Mesodermal cell (in vitro differentiated cells): ENCODE data around the gene HAT1.

Experiments
- H3K27ac ChIP-seq: 2 replicates; pipeline ENCODE4 v1.7.0; 2013; ENCODE audit warnings: mild to moderate bottlenecking, low read depth, low read length, moderate library complexity; ENCODE audit not compliant: severe bottlenecking
- H3K36me3 ChIP-seq: 2 replicates; pipeline ENCODE4 v1.7.1; 2013; ENCODE audit warnings: mild to moderate bottlenecking, low read length, moderate library complexity; ENCODE audit not compliant: control insufficient read depth, insufficient read depth
- H3K4me1 ChIP-seq: one replicate; pipeline ENCODE4 v1.7.1; 2013; ENCODE audit warnings: mild to moderate bottlenecking, low read length; ENCODE audit not compliant: insufficient read depth, control insufficient read depth, poor library complexity, severe bottlenecking
- H3K4me3 ChIP-seq: 2 replicates; pipeline ENCODE4 v1.7.0; 2013; ENCODE audit warnings: low read length, control low read depth, mild to moderate bottlenecking; ENCODE audit not compliant: insufficient read depth, poor library complexity, severe bottlenecking; ENCODE audit errors: extremely low read depth
- H3K9me3 ChIP-seq: 2 replicates; pipeline ENCODE4 v1.7.1; 2013; ENCODE audit warnings: mild to moderate bottlenecking, low read length, moderate library complexity; ENCODE audit not compliant: control insufficient read depth
- WGBS, 2 experiments: methylation state at CpG; one replicate each; pipeline ENCODE4 v1.1.5; 2013; ENCODE audit warnings: missing lambda C conversion rate in 2 of 2; ENCODE audit not compliant: insufficient coverage in 2 of 2; 5-methylcytosine and 5-hydroxymethylcytosine counted together

The HAT1 gene

DNA sequence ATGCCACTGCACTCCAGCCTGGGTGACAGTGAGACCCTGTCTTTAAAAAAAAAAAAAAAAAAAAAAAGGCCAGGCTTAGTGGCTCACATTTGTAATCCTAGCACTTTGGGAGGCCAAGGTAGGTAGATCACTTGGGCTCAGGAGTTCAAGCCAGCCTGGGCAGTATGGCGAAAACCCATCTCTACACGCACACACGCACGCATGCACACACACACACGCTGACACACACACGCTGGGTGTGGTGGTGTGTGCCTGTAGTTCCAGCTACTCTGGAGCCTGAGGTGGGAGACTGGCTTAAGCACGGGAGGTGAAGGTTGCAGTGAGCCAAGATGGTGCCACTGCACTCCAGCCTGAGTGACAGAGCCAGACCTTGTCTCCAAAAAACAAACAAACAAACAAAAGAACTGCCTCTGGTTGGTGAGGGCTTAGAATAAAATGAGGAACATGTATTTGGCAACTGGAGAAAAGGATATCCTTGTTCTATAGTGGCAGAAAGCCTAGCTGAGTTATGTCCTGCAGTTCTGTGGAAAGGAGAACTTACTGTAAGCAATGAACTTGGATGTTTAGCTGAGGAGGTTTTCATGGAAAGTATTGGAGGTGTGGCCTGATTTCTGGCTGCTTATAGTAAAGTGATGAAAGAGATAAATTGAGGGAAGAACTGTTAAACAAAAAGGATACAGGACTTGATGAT, 34.0 kb downstream of the HAT1 start:
- Histone ChIP-seq H3K4me3 (no peak overlapping the region), H3K36me3 (peaks cover 18% of the 10 kb centered on the region), H3K4me1 (peaks cover 7% of the 10 kb centered on the region), H3K27ac (peak overlapping the region; percentile 23), H3K9me3 (no peaks in the 10 kb centered on the region)
- WGBS, 2 experiments = 92 to 97% methylated on average over 4 to 5 of the region's 7 CpGs

- H3K36me3 ChIP-seq = peaks cover 18% of the 10 kb centered on the region
- H3K27ac ChIP-seq = peak overlapping the region; percentile 23
- WGBS, 2 experiments = 89 to 100% methylated on average over 2 of the region's 2 CpGs
- H3K4me1 ChIP-seq = peaks cover 7% of the 10 kb centered on the region
- H3K9me3 ChIP-seq = no peaks in the 10 kb centered on the region
- no peak overlapping the region for H3K4me3 ChIP-seq
These were observed 34.8 kb downstream of the HAT1 start for GRCh38 chr2:171957061-171957460.

DNA sequence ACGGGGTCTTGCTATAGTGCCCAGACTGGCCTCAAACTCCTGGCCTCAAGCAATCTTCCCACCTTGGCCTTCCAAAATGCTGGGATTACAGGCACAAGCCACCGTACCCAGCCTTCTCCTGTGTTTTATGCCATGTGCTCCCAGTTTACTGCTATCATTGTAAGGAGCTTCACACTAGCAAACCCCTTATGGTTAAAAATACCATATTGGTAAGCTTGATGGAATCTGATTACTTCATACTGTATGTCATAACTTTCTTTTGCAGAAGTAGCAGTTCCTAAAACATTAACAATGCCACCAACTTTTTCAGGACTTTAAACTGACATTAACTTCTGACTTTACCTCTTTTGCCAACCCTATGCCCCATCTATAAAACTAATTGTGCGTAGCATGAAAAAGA, 36.2 kb downstream of the HAT1 start:
- H3K9me3 ChIP-seq = no peaks in the 10 kb centered on the region
- H3K27ac ChIP-seq = no peak overlapping the region
- WGBS, 2 experiments = 100% methylated on average over 1 to 2 of the region's 3 CpGs
- peaks cover 7% of the 10 kb centered on the region for H3K4me1 ChIP-seq
- H3K36me3 ChIP-seq = peaks cover 13% of the 10 kb centered on the region
- H3K4me3 ChIP-seq = no peak overlapping the region

DNA sequence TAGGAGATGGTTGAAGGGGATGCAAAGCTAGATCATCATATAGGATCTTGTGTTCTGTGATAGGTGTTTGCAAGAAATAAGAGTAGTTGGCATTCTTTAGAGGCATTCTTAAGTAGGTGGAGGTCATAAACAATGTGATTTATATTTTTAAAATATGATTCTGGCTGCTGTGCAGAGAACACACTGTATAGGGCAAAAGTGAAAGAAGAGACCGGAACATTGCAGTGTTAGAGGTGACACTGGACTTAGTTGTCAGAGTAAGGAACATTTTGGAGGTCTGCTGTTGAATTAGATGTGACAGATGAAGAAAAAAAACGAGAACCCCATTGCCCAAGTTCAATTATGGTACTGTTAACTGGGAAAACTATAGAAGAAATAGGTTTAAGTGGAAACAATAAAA, 37.7 kb downstream of the HAT1 start:
- H3K9me3 ChIP-seq = no peaks in the 10 kb centered on the region
- peaks cover 7% of the 10 kb centered on the region for H3K4me1 ChIP-seq
- H3K36me3 ChIP-seq = peaks cover 9% of the 10 kb centered on the region
- WGBS, 2 experiments = 100% methylated on average over 1 of the region's 2 CpGs
- H3K4me3 ChIP-seq = no peak overlapping the region
- no peak overlapping the region for H3K27ac ChIP-seq

DNA sequence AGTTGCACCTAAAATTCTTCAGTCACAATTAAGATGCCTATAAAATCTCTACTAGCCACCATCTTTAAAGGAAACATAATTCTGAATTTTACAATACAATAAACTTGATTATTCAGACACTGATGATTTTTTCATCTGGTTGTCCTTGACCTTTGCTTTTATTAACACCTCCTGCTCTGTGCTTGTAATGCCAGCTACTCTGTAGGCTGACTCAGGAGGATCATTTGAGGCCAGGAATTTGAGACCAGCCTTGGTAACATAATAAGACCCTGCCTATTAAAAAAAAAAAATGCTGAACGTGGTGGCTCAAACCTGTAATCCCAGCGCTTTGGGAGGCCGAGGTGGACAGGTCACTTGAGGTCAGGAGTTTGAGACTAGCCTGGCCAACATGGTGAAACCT, 38.3 kb downstream of the HAT1 start:
- H3K36me3 ChIP-seq = peaks cover 5% of the 10 kb centered on the region
- H3K4me1 ChIP-seq = peaks cover 7% of the 10 kb centered on the region
- H3K4me3 ChIP-seq = no peak overlapping the region
- H3K9me3 ChIP-seq = no peaks in the 10 kb centered on the region
- 90 to 100% methylated on average over 2 to 3 of the region's 3 CpGs for WGBS, 2 experiments
- no peak overlapping the region for H3K27ac ChIP-seq

DNA sequence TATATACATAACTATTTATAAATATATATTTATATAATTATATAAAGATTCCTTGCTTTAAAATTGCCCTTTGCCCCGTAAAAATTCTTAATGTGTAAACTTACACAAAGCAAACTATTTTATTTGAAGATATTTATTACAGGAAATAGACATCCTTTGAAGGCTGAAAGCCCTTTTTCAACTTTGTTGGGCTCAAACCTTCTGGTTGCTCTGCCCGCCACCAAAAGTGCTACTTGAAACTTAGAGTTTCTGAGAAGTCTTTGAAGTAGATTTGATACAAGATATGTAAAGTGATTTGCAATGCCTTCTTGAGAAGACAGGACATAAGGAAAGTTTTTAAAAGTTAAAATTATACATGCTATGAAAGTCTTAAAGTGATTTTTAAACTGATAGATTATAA, 40.9 kb downstream of the HAT1 start:
- H3K36me3 ChIP-seq = peaks cover 10% of the 10 kb centered on the region
- no peaks in the 10 kb centered on the region for H3K4me1 ChIP-seq
- 89 to 90% methylated on average over 1 of the region's 2 CpGs for WGBS, 2 experiments
- no peak overlapping the region for H3K4me3 ChIP-seq
- no peaks in the 10 kb centered on the region for H3K9me3 ChIP-seq
- no peak overlapping the region for H3K27ac ChIP-seq

- no CpG with 5 or more reads among the region's 2 CpGs for WGBS, 2 experiments
- H3K36me3 ChIP-seq = peaks cover 16% of the 10 kb centered on the region
These were observed 42.0 kb downstream of the HAT1 start for GRCh38 chr2:171964308-171964707.

DNA sequence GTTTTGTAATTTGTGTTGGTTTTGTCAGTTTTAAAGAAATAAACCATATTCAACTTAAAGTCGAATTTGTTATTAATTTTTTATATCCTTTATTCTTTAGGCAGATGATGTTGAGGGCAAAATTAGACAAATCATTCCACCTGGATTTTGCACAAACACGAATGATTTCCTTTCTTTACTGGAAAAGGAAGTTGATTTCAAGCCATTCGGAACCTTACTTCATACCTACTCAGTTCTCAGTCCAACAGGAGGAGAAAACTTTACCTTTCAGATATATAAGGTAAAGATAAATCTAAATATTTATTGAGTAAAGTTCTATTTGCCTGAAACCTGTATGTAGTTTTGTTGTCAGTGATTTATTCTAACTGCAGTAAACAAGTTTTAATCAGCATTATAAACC, 43.0 kb downstream of the HAT1 start:
- Histone ChIP-seq H3K4me1 (no peaks in the 10 kb centered on the region), H3K36me3 (peaks cover 21% of the 10 kb centered on the region), H3K4me3 (no peak overlapping the region), H3K9me3 (no peaks in the 10 kb centered on the region), H3K27ac (no peak overlapping the region)
- WGBS, 2 experiments = 100% methylated on average over 1 of the region's 3 CpGs; no CpG with 5 or more reads in 1 of the 2 experiments

More at GRCh38 chr2:171964308-171964707, 42.0 kb downstream of the HAT1 start:
- Histone ChIP-seq H3K4me1 (no peaks in the 10 kb centered on the region), H3K27ac (no peak overlapping the region), H3K4me3 (no peak overlapping the region), H3K9me3 (no peaks in the 10 kb centered on the region)

GRCh38 chr2:171965661-171966060, 43.4 kb downstream of the HAT1 start:
- H3K4me1 ChIP-seq = no peaks in the 10 kb centered on the region
- H3K27ac ChIP-seq = no peak overlapping the region
- 83% methylated on average over 2 of the region's 3 CpGs; no CpG with 5 or more reads in 1 of the 2 experiments for WGBS, 2 experiments

DNA sequence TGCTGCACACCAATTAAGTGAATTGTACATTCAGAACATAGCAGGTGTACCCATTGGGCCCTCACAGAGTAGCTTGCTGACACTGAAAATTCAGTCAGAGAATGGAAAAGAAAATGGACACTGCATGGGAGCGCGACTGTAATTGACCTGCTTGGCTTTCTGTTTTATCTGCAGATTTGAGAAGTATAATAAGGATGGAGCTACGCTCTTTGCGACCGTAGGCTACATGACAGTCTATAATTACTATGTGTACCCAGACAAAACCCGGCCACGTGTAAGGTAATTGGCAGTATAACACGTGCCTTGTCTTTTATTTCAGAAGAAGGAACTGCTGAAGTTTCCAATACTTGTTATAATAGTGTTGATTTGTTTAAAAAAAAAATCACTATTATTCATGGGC, 44.0 kb downstream of the HAT1 start:
- Histone ChIP-seq H3K4me1 (no peaks in the 10 kb centered on the region), H3K27ac (no peak overlapping the region), H3K36me3 (peaks cover 28% of the 10 kb centered on the region), H3K9me3 (no peaks in the 10 kb centered on the region), H3K4me3 (no peak overlapping the region)
- 95 to 100% methylated on average over 2 to 5 of the region's 8 CpGs for WGBS, 2 experiments

More at GRCh38 chr2:171965661-171966060, 43.4 kb downstream of the HAT1 start:
- no peak overlapping the region for H3K4me3 ChIP-seq
- peaks cover 23% of the 10 kb centered on the region for H3K36me3 ChIP-seq
- H3K9me3 ChIP-seq = no peaks in the 10 kb centered on the region

- H3K4me1 ChIP-seq = no peaks in the 10 kb centered on the region
- H3K4me3 ChIP-seq = no peak overlapping the region
- H3K36me3 ChIP-seq = peaks cover 32% of the 10 kb centered on the region
- H3K27ac ChIP-seq = no peak overlapping the region
- H3K9me3 ChIP-seq = no peaks in the 10 kb centered on the region
These were observed 44.4 kb downstream of the HAT1 start for GRCh38 chr2:171966688-171967087.
